ENCODE measurements around the gene PSMA3.

DNA sequence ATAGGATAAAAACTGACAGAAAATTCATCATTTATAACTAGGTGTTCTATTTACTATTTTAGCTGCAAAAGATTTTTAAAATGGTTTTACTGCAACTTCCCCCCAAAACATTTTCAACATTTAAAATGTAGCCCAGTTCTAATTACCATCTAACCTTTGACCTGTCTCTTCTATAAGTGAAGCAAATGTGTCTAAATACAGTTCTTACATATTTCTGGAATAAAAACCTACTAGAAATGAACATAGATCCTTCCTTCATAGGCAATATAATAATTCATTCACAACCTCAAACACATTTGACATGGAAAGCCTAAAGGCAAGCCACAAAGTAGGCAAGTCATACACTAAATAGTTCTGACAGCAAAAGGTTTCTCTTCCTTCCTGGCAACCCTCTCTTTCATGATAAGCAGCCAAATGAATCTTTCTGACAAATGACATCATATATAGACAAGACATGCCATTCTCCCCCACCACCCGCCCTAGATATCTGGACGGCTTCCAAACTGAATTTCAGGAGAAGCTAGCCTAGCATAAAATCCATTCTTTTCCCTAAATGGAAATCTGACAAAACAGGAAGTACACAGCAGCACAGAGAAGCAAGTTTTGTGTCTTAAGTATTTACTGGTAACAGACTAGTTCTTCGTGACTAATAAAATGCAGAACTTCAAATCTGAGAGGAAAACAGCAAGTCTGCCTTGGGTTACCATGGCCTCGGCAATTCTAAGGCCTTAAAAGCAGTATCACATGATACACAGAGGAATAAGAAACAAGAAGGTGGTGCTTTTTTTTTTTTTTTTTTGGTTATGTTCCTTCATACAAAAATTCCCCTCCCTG is 36.5 kb downstream of the PSMA3 start:
- TF ChIP-seq CTCF (IDR thresholded peaks at IDR 0.05; ENCODE audit: low read depth, low read length, missing input control) (no peak), SP1 (IDR thresholded peaks at IDR 0.05) (peak; percentile 54), ATF3 (IDR thresholded peaks at IDR 0.05) (peak; percentile 7), RXRA (IDR thresholded peaks at IDR 0.05) (peak in 1 of 2 donors; percentile 5), JUND (IDR thresholded peaks at IDR 0.05) (no peak), MAX (IDR thresholded peaks at IDR 0.05) (no peak), TAF1 (conservative IDR thresholded peaks at IDR 0.05) (no peak), YY1 (IDR thresholded peaks at IDR 0.05) (peak; percentile 49), HNF4A (conservative IDR thresholded peaks at IDR 0.05) (no peak), FOXA1 (IDR thresholded peaks at IDR 0.05) (no peak), RAD21 (IDR thresholded peaks at IDR 0.05) (no peak), NR2F2 (IDR thresholded peaks at IDR 0.05) (no peak), GABPA (IDR thresholded peaks at IDR 0.05 in 1 of 2, conservative IDR thresholded peaks at IDR 0.05 in 1 of 2) (no peak)
- TF ChIP-seq, protein P1, sequence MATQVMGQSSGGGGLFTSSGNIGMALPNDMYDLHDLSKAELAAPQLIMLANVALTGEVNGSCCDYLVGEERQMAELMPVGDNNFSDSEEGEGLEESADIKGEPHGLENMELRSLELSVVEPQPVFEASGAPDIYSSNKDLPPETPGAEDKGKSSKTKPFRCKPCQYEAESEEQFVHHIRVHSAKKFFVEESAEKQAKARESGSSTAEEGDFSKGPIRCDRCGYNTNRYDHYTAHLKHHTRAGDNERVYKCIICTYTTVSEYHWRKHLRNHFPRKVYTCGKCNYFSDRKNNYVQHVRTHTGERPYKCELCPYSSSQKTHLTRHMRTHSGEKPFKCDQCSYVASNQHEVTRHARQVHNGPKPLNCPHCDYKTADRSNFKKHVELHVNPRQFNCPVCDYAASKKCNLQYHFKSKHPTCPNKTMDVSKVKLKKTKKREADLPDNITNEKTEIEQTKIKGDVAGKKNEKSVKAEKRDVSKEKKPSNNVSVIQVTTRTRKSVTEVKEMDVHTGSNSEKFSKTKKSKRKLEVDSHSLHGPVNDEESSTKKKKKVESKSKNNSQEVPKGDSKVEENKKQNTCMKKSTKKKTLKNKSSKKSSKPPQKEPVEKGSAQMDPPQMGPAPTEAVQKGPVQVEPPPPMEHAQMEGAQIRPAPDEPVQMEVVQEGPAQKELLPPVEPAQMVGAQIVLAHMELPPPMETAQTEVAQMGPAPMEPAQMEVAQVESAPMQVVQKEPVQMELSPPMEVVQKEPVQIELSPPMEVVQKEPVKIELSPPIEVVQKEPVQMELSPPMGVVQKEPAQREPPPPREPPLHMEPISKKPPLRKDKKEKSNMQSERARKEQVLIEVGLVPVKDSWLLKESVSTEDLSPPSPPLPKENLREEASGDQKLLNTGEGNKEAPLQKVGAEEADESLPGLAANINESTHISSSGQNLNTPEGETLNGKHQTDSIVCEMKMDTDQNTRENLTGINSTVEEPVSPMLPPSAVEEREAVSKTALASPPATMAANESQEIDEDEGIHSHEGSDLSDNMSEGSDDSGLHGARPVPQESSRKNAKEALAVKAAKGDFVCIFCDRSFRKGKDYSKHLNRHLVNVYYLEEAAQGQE (IDR thresholded peaks at IDR 0.05), result peak; percentile 38
